Parathyroid adenoma (tissue), 2 donors: ENCODE results near the gene COQ9.
"Not testable (repeated sequence)": the region's sequence is repeated elsewhere in the genome, so short reads cannot be mapped to it uniquely, and the experiment has no call there.

Experiments used
- H2AFZ ChIP-seq: fragments of 300-600 bp; sonication (generic); one replicate; pipeline ENCODE4 v1.7.0; 2017; ENCODE audit warnings: antibody characterized with exemption, mild to moderate bottlenecking
- H3K27ac ChIP-seq: fragments of 300-600 bp; sonication (generic); one replicate; pipeline ENCODE4 v1.7.0; 2017
- H3K27me3 ChIP-seq: fragments of 300-600 bp; sonication (generic); one replicate; pipeline ENCODE4 v1.7.0; 2017; ENCODE audit warnings: low read length; ENCODE audit not compliant: control insufficient read depth, insufficient read depth
- H3K36me3 ChIP-seq: fragments of 300-600 bp; sonication (generic); one replicate; pipeline ENCODE4 v1.7.0; 2017; ENCODE audit warnings: low read length; ENCODE audit not compliant: control insufficient read depth, insufficient read depth
- H3K4me1 ChIP-seq: fragments of 300-600 bp; sonication (generic); one replicate; pipeline ENCODE4 v1.7.0; 2017; ENCODE audit warnings: control low read depth
- H3K4me2 ChIP-seq: fragments of 300-600 bp; sonication (generic); one replicate; pipeline ENCODE4 v1.7.0; 2017; ENCODE audit warnings: low read length
- H3K4me3 ChIP-seq: fragments of 300-600 bp; sonication (generic); one replicate; pipeline ENCODE4 v1.7.0; 2017; ENCODE audit warnings: low read depth, low read length
- H3K79me2 ChIP-seq: fragments of 300-600 bp; sonication (generic); one replicate; pipeline ENCODE4 v1.7.0; 2017; ENCODE audit warnings: control low read depth
- H3K9ac ChIP-seq: fragments of 300-600 bp; sonication (generic); one replicate; pipeline ENCODE4 v1.7.0; 2017; ENCODE audit warnings: mild to moderate bottlenecking
- H3K9me3 ChIP-seq: fragments of 300-600 bp; sonication (generic); one replicate; pipeline ENCODE4 v1.7.0; 2017; ENCODE audit warnings: low read length; ENCODE audit not compliant: control insufficient read depth
- TF ChIP-seq, protein P1 (sequence below): fragments of 300-600 bp; sonication (generic); IDR thresholded peaks from one replicate; pipeline ENCODE4 v1.7.0; 2017; ENCODE audit warnings: antibody characterized with exemption, mild to moderate bottlenecking
- donor health status: primary hyperparathyroidism.

COQ9 gene, protein sequence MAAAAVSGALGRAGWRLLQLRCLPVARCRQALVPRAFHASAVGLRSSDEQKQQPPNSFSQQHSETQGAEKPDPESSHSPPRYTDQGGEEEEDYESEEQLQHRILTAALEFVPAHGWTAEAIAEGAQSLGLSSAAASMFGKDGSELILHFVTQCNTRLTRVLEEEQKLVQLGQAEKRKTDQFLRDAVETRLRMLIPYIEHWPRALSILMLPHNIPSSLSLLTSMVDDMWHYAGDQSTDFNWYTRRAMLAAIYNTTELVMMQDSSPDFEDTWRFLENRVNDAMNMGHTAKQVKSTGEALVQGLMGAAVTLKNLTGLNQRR

DNA sequence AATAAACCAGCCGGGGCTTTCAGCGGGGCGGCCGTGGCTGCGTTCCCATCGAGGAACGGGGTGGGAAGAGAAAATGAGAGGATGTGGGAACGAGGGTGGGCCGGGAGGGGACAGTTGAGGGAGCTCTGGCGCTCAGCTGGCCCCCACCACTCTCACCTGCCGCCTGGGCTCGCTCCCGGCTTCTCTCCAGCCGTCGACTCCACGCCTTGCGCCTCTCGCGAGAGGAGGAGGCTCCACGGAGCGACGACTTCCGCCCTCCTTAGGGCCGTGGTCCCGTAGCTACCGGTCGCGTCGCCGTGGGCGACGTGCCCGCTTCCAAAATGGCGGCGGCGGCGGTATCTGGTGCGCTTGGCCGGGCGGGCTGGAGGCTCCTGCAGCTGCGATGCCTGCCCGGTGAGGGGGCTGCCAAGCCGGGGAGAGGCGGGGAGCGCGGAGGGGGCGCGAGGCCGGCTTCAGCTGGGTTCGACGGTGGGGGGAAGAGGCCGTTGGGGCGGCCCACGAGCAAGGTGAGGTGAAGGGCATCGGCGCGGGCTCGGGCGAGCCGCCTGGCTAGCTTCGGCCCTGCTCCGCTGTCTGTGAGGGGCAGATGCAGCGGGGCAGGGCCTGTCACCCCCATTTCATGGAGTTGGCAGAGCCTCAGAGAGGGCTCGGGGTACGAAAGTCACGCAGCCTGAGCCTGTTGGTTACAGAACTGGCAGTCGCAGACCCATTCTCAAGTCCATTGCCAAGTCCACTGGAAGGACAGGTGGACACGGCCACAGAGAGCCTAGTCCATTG, at the start of gene COQ9, which contains the start of gene CIAPIN1:
Gene COQ9 (plus strand): TSS at position 294 of the 777 bp plus-strand sequence. CDS start 27 bp downstream, at position 321.
Gene CIAPIN1 (minus strand): TSS at position 200 of the 777 bp plus-strand sequence. CDS start 6,457 bp downstream, outside the sequence.
- TF ChIP-seq, protein P1, sequence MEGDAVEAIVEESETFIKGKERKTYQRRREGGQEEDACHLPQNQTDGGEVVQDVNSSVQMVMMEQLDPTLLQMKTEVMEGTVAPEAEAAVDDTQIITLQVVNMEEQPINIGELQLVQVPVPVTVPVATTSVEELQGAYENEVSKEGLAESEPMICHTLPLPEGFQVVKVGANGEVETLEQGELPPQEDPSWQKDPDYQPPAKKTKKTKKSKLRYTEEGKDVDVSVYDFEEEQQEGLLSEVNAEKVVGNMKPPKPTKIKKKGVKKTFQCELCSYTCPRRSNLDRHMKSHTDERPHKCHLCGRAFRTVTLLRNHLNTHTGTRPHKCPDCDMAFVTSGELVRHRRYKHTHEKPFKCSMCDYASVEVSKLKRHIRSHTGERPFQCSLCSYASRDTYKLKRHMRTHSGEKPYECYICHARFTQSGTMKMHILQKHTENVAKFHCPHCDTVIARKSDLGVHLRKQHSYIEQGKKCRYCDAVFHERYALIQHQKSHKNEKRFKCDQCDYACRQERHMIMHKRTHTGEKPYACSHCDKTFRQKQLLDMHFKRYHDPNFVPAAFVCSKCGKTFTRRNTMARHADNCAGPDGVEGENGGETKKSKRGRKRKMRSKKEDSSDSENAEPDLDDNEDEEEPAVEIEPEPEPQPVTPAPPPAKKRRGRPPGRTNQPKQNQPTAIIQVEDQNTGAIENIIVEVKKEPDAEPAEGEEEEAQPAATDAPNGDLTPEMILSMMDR, result no peak
- peaks cover 14% of the 10 kb centered on the region for H3K4me1 ChIP-seq
- H3K27me3 ChIP-seq, result no peaks in the 10 kb centered on the region
- H3K9me3 ChIP-seq, result no peaks in the 10 kb centered on the region
- H2AFZ ChIP-seq, result peak within 1 kb of the TSS; percentile 89
- H3K79me2 ChIP-seq, result peaks cover 31% of the 10 kb centered on the region
- peak within 1 kb of the TSS; percentile 96 for H3K9ac ChIP-seq
- peak within 1 kb of the TSS; percentile 86 for H3K27ac ChIP-seq
- H3K36me3 ChIP-seq, result no peaks in the 10 kb centered on the region
- peak within 1 kb of the TSS; percentile 86 for H3K4me3 ChIP-seq
- H3K4me2 ChIP-seq, result peak within 1 kb of the TSS; percentile 73

DNA sequence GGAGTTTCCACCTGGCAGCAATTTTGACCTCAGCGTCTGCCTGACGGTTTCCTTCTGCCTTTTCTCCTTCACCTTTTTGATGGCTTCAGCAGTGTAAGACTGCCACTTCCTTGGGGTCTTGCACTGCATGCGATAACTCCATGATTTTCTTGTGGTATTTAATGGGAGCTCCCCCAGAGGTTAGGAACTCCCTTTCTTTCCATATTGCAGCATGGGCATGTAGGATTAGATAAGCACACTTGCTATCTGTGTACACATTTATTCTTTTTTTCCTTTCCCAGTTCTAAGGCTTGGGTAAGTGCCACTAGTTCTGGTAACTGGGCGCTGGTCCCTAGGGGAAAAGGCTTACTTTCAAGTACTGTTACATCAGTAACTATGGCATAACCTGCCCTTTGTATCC, 49.8 kb upstream of the COQ9 start:
- not testable (repeated sequence) for H3K4me1 ChIP-seq, H2AFZ ChIP-seq, H3K27ac ChIP-seq, H3K79me2 ChIP-seq, H3K9me3 ChIP-seq, H3K36me3 ChIP-seq, H3K27me3 ChIP-seq, H3K4me2 ChIP-seq, H3K9ac ChIP-seq, H3K4me3 ChIP-seq

DNA sequence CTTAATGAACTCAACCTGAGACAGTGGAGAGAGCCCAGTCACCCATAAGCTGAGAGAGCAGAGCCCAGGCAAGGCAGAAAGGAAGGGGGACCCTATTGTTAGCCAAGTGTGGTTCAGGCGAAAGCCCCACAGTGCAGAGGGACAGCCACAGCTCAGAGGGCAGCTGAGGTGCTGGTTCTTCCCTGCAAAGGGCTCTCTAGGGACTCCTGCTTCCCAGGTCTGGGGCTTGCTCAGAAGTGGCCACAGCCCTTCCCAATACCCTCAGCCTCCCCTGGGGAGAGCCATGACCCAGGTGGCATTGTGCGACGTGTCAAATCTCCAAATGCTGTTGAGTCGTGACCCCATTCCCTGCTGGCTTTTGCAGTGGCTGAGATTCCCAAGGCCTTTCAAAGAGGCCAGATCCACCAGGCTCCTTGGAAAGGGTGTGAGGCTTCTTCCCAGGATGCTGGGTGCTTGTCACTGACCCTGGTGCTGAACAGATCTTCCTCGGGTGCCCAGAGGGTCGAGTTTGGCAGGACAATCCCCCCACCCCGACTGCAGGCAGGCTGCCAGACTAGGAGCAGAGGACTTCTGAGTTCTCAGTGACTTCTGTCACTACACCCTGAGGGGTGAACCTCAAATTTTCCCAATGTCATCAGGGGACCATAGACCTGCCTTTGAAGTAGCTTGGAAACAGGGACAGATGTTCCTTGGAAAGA, 45.2 kb upstream of the COQ9 start:
- Histone ChIP-seq H3K9ac (no peak overlapping the region), H2AFZ (no peak overlapping the region), H3K4me3 (no peak overlapping the region), H3K4me1 (no peaks in the 10 kb centered on the region), H3K36me3 (no peaks in the 10 kb centered on the region), H3K79me2 (no peaks in the 10 kb centered on the region), H3K4me2 (no peak overlapping the region), H3K27me3 (no peaks in the 10 kb centered on the region), H3K9me3 (no peaks in the 10 kb centered on the region), H3K27ac (no peak overlapping the region)
- TF ChIP-seq, protein P1, result no peak

DNA sequence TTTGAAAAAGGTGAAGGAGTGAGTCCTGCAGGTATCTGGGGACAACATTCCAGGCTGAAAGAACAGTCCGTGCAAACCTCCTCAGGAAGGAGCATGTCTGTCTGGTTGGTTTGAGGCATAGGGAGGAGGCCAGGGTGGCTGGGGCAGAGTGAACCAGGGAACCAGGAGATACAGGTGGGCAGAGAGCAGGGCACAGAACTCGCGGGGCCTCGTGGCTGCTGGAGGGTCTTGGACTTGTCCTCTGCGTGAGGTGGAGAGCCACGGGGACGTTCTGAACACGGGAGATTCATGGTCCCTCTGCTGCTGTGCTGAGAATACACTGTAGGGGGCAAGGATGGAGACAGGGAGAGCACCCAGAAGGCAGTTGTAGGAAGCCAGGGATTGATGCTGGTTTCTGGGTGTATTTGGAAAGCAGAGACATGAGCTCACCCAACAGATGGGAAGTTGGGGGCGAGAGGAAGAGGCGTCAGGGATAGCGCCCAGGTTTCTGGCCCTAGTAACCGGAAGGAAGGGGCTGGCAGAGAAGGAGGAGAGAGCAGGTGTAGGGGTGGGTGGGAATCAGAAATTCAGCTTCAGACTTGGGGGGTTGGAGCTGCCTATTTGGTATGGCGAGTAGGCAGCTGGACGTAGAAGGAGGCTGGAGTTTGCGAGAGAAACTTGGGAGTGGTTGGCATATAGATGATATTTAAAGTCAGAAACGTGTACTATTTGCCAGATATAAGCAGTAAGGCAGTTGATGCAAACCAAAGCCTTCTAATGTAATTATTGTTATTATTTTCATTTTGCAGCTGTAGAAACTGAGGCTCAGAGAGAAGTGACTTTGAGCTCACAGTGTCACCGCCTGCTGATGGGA, 43.1 kb upstream of the COQ9 start, which contains the start of gene CCL17:
Gene CCL17 (plus strand): TSS at position 803 of the 853 bp plus-strand sequence. CDS start 9,166 bp downstream, outside the sequence.
- Histone ChIP-seq H2AFZ (no peak within 1 kb of the TSS), H3K9me3 (no peaks in the 10 kb centered on the region), H3K9ac (no peak within 1 kb of the TSS), H3K4me1 (no peaks in the 10 kb centered on the region), H3K27ac (no peak within 1 kb of the TSS), H3K4me3 (no peak within 1 kb of the TSS), H3K36me3 (no peaks in the 10 kb centered on the region), H3K27me3 (no peaks in the 10 kb centered on the region), H3K79me2 (no peaks in the 10 kb centered on the region), H3K4me2 (no peak within 1 kb of the TSS)
- TF ChIP-seq, protein P1, result no peak
